Esophagus muscularis mucosa (tissue), 3 donors: Measurements from ENCODE around the gene GADD45G.

Source experiments
- CTCF ChIP-seq, 3 experiments: fragments of 200-600 bp in 2 of 3; fragments of 450-650 bp in 1 of 3; sonication (generic) in 2 of 3; IDR thresholded peaks; one replicate each; pipeline ENCODE4 v1.5.1; 2017 to 2019; ENCODE audit warnings: antibody characterized with exemption in 3 of 3, mild to moderate bottlenecking in 2 of 3, moderate library complexity in 1 of 3
- EP300 ChIP-seq: sonication (generic); formaldehyde crosslinking; IDR thresholded peaks from one replicate; pipeline ENCODE4 v1.6.1; 2017; ENCODE audit warnings: antibody characterized with exemption

- no peak for TF ChIP-seq CTCF (IDR thresholded peaks at IDR 0.05)
- TF ChIP-seq EP300: no peak
Measured at GRCh38 chr9:89639961-89640360, 35.1 kb downstream of the GADD45G start.
